K562 (cell line): ENCODE data around the gene TCIRG1. TPM values are rescaled to one million over a fixed set of nuclear protein-coding genes. Genes with fewer than 3 reads are reported as not detected.

Experiments used
- ATAC-seq: fragments of 200-7000 bp; cut with Tn5 transposase; 3 replicates; pipeline ENCODE4 v1.9.1; 2020; ENCODE audit warnings: moderate library complexity
- BruUV-seq: library from RNA; stranded (reverse); fragments of 400-500 nt; replicated peaks from 2 replicates; lab custom pipeline; 2021; lab: Mats Ljungman, UMichigan
- CTCF ChIA-PET: fragments of 300-600 bp; formaldehyde crosslinking; extraction: SDS; loops from one replicate; lab custom pipeline; 2021; ENCODE audit warnings: low intra/inter-chr PET ratio; lab: Yijun Ruan, JAX
- POLR2A ChIA-PET: fragments of 300-600, 350-650 bp; sonication (Branson Sonifier 250); formaldehyde crosslinking; extraction: SDS; loops from one replicate; lab custom pipeline; 2021; ENCODE audit warnings: antibody characterized with exemption, inconsistent platforms; lab: Yijun Ruan, JAX
- DNase-seq, 4 experiments: peaks; one replicate each; pipeline versions ENCODE4 v3.0.0 to v3.0.0-alpha.2; 2011 to 2018; ENCODE audit warnings: low spot score in 3 of 4, mixed read lengths in 3 of 4; ENCODE audit errors: extremely low read depth in 1 of 4
- FAIRE-seq: peaks from 2 replicates; lab custom pipeline; 2011; peaks lifted over from hg19 to GRCh38; lab: Jason Lieb, UNC
- H2AFZ ChIP-seq: 2 replicates; pipeline ENCODE4 v1.6.0; 2011; ENCODE audit warnings: low read depth, low read length, control low read depth, inconsistent platforms
- H3K27ac ChIP-seq: fragments of 200-600 bp; 3 replicates; pipeline ENCODE4 v1.8.0; 2011; ENCODE audit warnings: low read depth, mild to moderate bottlenecking, control low read depth, inconsistent platforms, low read length, moderate library complexity, mixed read lengths; ENCODE audit errors: extremely low read depth
- H3K27me3 ChIP-seq, 2 experiments: fragments of 300-600 bp in 1 of 2; 2 replicates in 1 of 2; 3 replicates in 1 of 2; pipeline versions ENCODE4 v1.6.0 to v1.8.0; 2011; ENCODE audit warnings: inconsistent platforms in 2 of 2, low read length in 2 of 2, mild to moderate bottlenecking in 1 of 2, mixed read lengths in 1 of 2, moderate library complexity in 1 of 2; ENCODE audit not compliant: control insufficient read depth in 2 of 2, insufficient read depth in 2 of 2
- H3K36me3 ChIP-seq: fragments of 300-600 bp; 3 replicates; pipeline ENCODE4 v1.8.0; 2011; ENCODE audit warnings: mild to moderate bottlenecking, low read length, inconsistent platforms; ENCODE audit not compliant: control insufficient read depth, insufficient read depth
- H3K4me1 ChIP-seq, 2 experiments: fragments of 200-600 bp in 1 of 2; replicated peaks in 1 of 2; 2 replicates in 1 of 2; 3 replicates in 1 of 2; pipeline versions ENCODE4 v1.5.1 to v1.8.0; 2011; ENCODE audit warnings: inconsistent platforms in 2 of 2, low read length in 2 of 2, mild to moderate bottlenecking in 1 of 2, mixed read lengths in 1 of 2, moderate library complexity in 1 of 2; ENCODE audit not compliant: control insufficient read depth in 2 of 2, insufficient read depth in 2 of 2
- H3K4me2 ChIP-seq: 2 replicates; pipeline ENCODE4 v1.6.1; 2011; ENCODE audit warnings: low read length, control low read depth, inconsistent platforms, mixed read lengths; ENCODE audit not compliant: insufficient read depth
- H3K4me3 ChIP-seq: fragments of 200-600 bp; sonication (generic), shearing (Covaris generic); 2 replicates; pipeline ENCODE4 v1.5.1; 2016; ENCODE audit warnings: control low read depth, inconsistent platforms
- H3K79me2 ChIP-seq: fragments of 200-600 bp; 3 replicates; pipeline ENCODE4 v1.8.0; 2011; ENCODE audit warnings: low read length, inconsistent platforms; ENCODE audit not compliant: control insufficient read depth, insufficient read depth
- H3K9ac ChIP-seq, 2 experiments: 2 replicates each; pipeline versions ENCODE4 v1.6.0 to v1.6.1; 2011; ENCODE audit warnings: low read depth in 2 of 2, low read length in 2 of 2, control low read depth in 1 of 2, inconsistent platforms in 1 of 2, mild to moderate bottlenecking in 1 of 2, mixed read lengths in 1 of 2; ENCODE audit not compliant: insufficient read depth in 1 of 2
- H3K9me1 ChIP-seq: one replicate; pipeline ENCODE4 v1.6.0; 2011; ENCODE audit warnings: inconsistent platforms, mild to moderate bottlenecking, low read length, moderate library complexity; ENCODE audit not compliant: control insufficient read depth, insufficient read depth
- H3K9me3 ChIP-seq: replicated peaks from 2 replicates; pipeline ENCODE4 v1.5.1; 2011; ENCODE audit warnings: low read depth, low read length, inconsistent platforms; ENCODE audit not compliant: control insufficient read depth, insufficient read depth
- H4K20me1 ChIP-seq: replicated peaks from 2 replicates; pipeline ENCODE4 v1.6.1; 2011; ENCODE audit warnings: low read length, inconsistent platforms, mixed read lengths; ENCODE audit not compliant: control insufficient read depth, insufficient read depth
- GABPB2 ChIP-seq: fragments of 250-450 bp; sonication (Bioruptor Pico); conservative IDR thresholded peaks from 2 replicates; pipeline ENCODE4 v1.5.1; 2021; ENCODE audit warnings: mild to moderate bottlenecking
- HDAC2 ChIP-seq: fragments of 450-650 bp; IDR thresholded peaks from 2 replicates; pipeline ENCODE4 v1.6.1; 2016; ENCODE audit warnings: mild to moderate bottlenecking
- MYC ChIP-seq, 2 experiments: fragments of 250-450 bp in 1 of 2; sonication (Bioruptor Pico) in 1 of 2; IDR thresholded peaks; 2 replicates each; pipeline versions ENCODE4 v1.5.1 to v1.6.1; 2012 to 2021; ENCODE audit warnings: low read depth in 2 of 2, borderline replicate concordance in 1 of 2, improper control_type of control experiment in 1 of 2, low read length in 1 of 2, mild to moderate bottlenecking in 1 of 2, moderate library complexity in 1 of 2
- NFIC ChIP-seq: fragments of 450-650 bp; IDR thresholded peaks from 2 replicates; pipeline ENCODE4 v1.6.1; 2017; ENCODE audit warnings: mild to moderate bottlenecking, inconsistent platforms
- SP1 ChIP-seq: sonication (generic); formaldehyde crosslinking; IDR thresholded peaks from 2 replicates; pipeline ENCODE4 v1.8.1; 2022; ENCODE audit warnings: mild to moderate bottlenecking, missing genetic modification reagents
- USF2 ChIP-seq: sonication (generic); formaldehyde crosslinking; IDR thresholded peaks from 2 replicates; pipeline ENCODE4 v1.5.0; 2020; ENCODE audit warnings: missing genetic modification reagents
- ZBTB7A ChIP-seq: IDR thresholded peaks from 2 replicates; pipeline ENCODE4 v1.6.1; 2011; ENCODE audit warnings: low read depth, mild to moderate bottlenecking, low read length, moderate library complexity, borderline replicate concordance; ENCODE audit not compliant: control insufficient read depth
- ZNF644 ChIP-seq: fragments of 200-800 bp; sonication (Bioruptor generic); IDR thresholded peaks from 2 replicates; pipeline ENCODE4 v1.6.1; 2016; ENCODE audit warnings: low read depth, missing genetic modification characterization, missing compliant biosample characterization
- WGBS: fragments of 100-300 bp; shearing (Covaris generic); methylation state at CpG from one replicate; pipeline ENCODE4 v1.1.6; 2016; ENCODE audit warnings: low coverage, mixed read lengths; ENCODE audit not compliant: insufficient coverage; ENCODE audit errors: missing lambda C conversion rate; 5-methylcytosine and 5-hydroxymethylcytosine counted together
- in situ Hi-C: fragments of 300-500 bp; cut with MboI; formaldehyde crosslinking; loops from 4 replicates; pipeline ENCODE4 v1.15.0; 2018; ENCODE audit warnings: inconsistent platforms, mixed read lengths
- intact Hi-C: fragments of 100-400 bp; cut with micrococcal nuclease; formaldehyde crosslinking; loops from 2 replicates; pipeline ENCODE4 v1.14.2; 2022
- polyA plus RNA-seq, 8 experiments: library from polyadenylated mRNA; depleted of rRNA in 4 of 8; stranded (reverse) in 5 of 8; unstranded in 3 of 8; fragments of >200 nt; fragmentation: Nextera tagmentation in 2 of 8; fragmentation: Illumina TruSeq in 1 of 8; extraction: Ambion mirVana in 2 of 8; extraction: Trizol in 1 of 8; gene quantifications; 2 replicates each; pipeline versions ENCODE4 v1.2.1 to v1.2.3, GENCODE V29; 2011 to 2014; ENCODE audit warnings: inconsistent platforms in 1 of 8, missing spikeins in 1 of 8
- total RNA-seq, 7 experiments: library from RNA; depleted of rRNA in 6 of 7; stranded (reverse); fragments of >200 nt in 6 of 7; fragmentation: Illumina TruSeq in 2 of 7; extraction: Trizol in 2 of 7; gene quantifications; 2 replicates each; pipeline versions ENCODE4 v1.2.1 to v1.2.3, GENCODE V29; 2011 to 2021; ENCODE audit warnings: low replicate concordance in 1 of 7
- TF ChIP-seq, protein P1 (sequence below): fragments of 450-650 bp; IDR thresholded peaks from 2 replicates; pipeline ENCODE4 v1.6.1; 2016

The TCIRG1 gene
- total and polyA plus RNA-seq, 9 of the 15 experiments (the other 6 are each of a cell fraction or from before 2014, with no cell fraction given) = 0.49 to 143 (median 24.4) TPM

GRCh38 chr11:68004551-68005335 is 34.1 kb upstream of the TCIRG1 start:
- H4K20me1 ChIP-seq = no peaks in the 10 kb centered on the region
- 0 out of 3 replicates have a peak, but pooled peaks cover 2% of the 10 kb centered on the region for H3K36me3 ChIP-seq
- DNase-seq = no peak
- FAIRE-seq = peak; percentile 26
- in situ Hi-C loops (no loop called here), intact Hi-C loops (loop anchor here (5.0 kb wide), 1 partner anchor 293 kb away; no protein-coding TSS in a partner anchor)
- BruUV-seq = no TSS peak
- TF ChIP-seq HDAC2 (no peak), ZBTB7A (0 out of 2 replicates have a peak, but pooled peaks have one; percentile 31), ZNF644 (0 out of 2 replicates have a peak, but pooled peaks have one; percentile 14), MYC (IDR thresholded peaks at IDR 0.05; ENCODE audit: low read depth, low read length) (no peak), MYC (CRISPR knock-in tag; IDR thresholded peaks at IDR 0.05; ENCODE audit: borderline replicate concordance, low read depth) (0 out of 2 replicates have a peak, but pooled peaks have one; percentile 2), GABPB2 (CRISPR knock-in tag) (no peak), USF2 (CRISPR knock-in tag) (no peak), SP1 (CRISPR knock-in tag) (peak; percentile 15; the same call in 1 of the 2 replicates), NFIC (peak; percentile 4; the same call in 1 of the 2 replicates)
- TF ChIP-seq, protein P1, sequence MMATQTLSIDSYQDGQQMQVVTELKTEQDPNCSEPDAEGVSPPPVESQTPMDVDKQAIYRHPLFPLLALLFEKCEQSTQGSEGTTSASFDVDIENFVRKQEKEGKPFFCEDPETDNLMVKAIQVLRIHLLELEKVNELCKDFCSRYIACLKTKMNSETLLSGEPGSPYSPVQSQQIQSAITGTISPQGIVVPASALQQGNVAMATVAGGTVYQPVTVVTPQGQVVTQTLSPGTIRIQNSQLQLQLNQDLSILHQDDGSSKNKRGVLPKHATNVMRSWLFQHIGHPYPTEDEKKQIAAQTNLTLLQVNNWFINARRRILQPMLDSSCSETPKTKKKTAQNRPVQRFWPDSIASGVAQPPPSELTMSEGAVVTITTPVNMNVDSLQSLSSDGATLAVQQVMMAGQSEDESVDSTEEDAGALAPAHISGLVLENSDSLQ = peak; percentile 36; the same call in 1 of the 2 replicates
- H3K79me2 ChIP-seq = no peaks in the 10 kb centered on the region
- H3K4me2 ChIP-seq = peak overlapping the region; percentile 75
- H3K9me1 ChIP-seq = no peaks in the 10 kb centered on the region
- peaks cover 19 to 50% of the 10 kb centered on the region in 2 experiments for H3K4me1 ChIP-seq
- POLR2A ChIA-PET = no interaction called here
- peak overlapping the region; percentile 96 for H2AFZ ChIP-seq
- 54% methylated on average over 14 of the region's 14 CpGs for WGBS
- no peaks in the 10 kb centered on the region for H3K9me3 ChIP-seq
- H3K27ac ChIP-seq = peak overlapping the region; percentile 58; the same call in 2 of the 3 replicates
- ATAC-seq = no peak
- no peaks in the 10 kb centered on the region for H3K27me3 ChIP-seq
- H3K9ac ChIP-seq = peak overlapping the region; percentile 67 to 93
- H3K4me3 ChIP-seq = peak overlapping the region; percentile 57
- CTCF ChIA-PET = no interaction called here
